ENCODE measurements around the gene C20orf96.
"Not testable (repeated sequence)": the region's sequence is repeated elsewhere in the genome, so short reads cannot be mapped to it uniquely, and the experiment has no call there.

Gene C20orf96

GRCh38 chr20:235891-236290 is 54.7 kb downstream of the C20orf96 start:
- DNase-seq, result no peak

- DNase-seq, result no peak
Observed at GRCh38 chr20:227439-228105, 63.0 kb downstream of the C20orf96 start.

GRCh38 chr20:226958-227357 is 63.6 kb downstream of the C20orf96 start, which contains the start of gene DEFB129:
Gene DEFB129 (plus strand): TSS chr20:227258. CDS start chr20:227289, 31 bp downstream.
- no peak for DNase-seq

GRCh38 chr20:225879-226278 is 64.7 kb downstream of the C20orf96 start:
- DNase-seq, result not testable (repeated sequence)

GRCh38 chr20:221258-221830 is 69.2 kb downstream of the C20orf96 start:
- no peak for DNase-seq
